Measurements from ENCODE around the gene MAN2C1. TPM values are rescaled to one million over a fixed set of nuclear protein-coding genes. Genes with fewer than 3 reads are reported as not detected.
"Not testable (repeated sequence)": the region's sequence is repeated elsewhere in the genome, so short reads cannot be mapped to it uniquely, and the experiment has no call there.

The MAN2C1 gene
- total RNA-seq, 1 donor from 2014 or later, result 80.8 TPM

GRCh38 chr15:75349851-75350588, 18.4 kb downstream of the MAN2C1 start:
- Histone ChIP-seq H3K9me3 (ENCODE audit: insufficient read depth, low read depth, low read length) (peaks cover 2% of the 10 kb centered on the region), H3K27me3 (ENCODE audit: insufficient read depth, low read length) (peaks cover 17% of the 10 kb centered on the region), H3K4me2 (ENCODE audit: low read length) (no peak overlapping the region), H2AFZ (ENCODE audit: low read depth, low read length) (no peak overlapping the region), H3K9ac (ENCODE audit: low read length) (no peak overlapping the region), H3K4me1 (ENCODE audit: insufficient read depth, low read length) (peaks cover 19% of the 10 kb centered on the region), H3K36me3 (ENCODE audit: insufficient read depth, low read length) (no peaks in the 10 kb centered on the region), H4K20me1 (ENCODE audit: insufficient read depth, low read length) (no peaks in the 10 kb centered on the region), H3K79me2 (ENCODE audit: insufficient read depth, low read length) (no peaks in the 10 kb centered on the region), H3K27ac (ENCODE audit: low read depth, low read length) (no peak overlapping the region), H3K4me3 (ENCODE audit: insufficient read depth, low read depth, low read length) (no peak overlapping the region)
- Mint-ChIP-seq H3K9me3 (ENCODE audit: unreplicated experiment) (no peaks in the 10 kb centered on the region), H3K27me3 (ENCODE audit: low read depth, unreplicated experiment) (no peaks in the 10 kb centered on the region), H3K27ac (ENCODE audit: unreplicated experiment) (no peak overlapping the region), H3K4me3 (ENCODE audit: unreplicated experiment) (peak overlapping the region; percentile 45), H3K36me3 (ENCODE audit: low read depth, unreplicated experiment) (peaks cover 8% of the 10 kb centered on the region), H3K4me1 (ENCODE audit: low read depth, unreplicated experiment) (no peaks in the 10 kb centered on the region)
- TF ChIP-seq CTCF (IDR thresholded peaks at IDR 0.05; ENCODE audit: insufficient read depth, low read depth, low read length) (no peak), EZH2 (IDR thresholded peaks at IDR 0.05; ENCODE audit: insufficient read depth, low read length) (no peak)
- FAIRE-seq, result no peak
- DNase-seq (ENCODE audit: low read depth), result no peak

- not testable (repeated sequence) for DNase-seq (ENCODE audit: low read depth); H3K27ac Mint-ChIP-seq (ENCODE audit: unreplicated experiment); H3K4me2 ChIP-seq (ENCODE audit: low read length); H3K4me3 Mint-ChIP-seq (ENCODE audit: unreplicated experiment); H3K9me3 Mint-ChIP-seq (ENCODE audit: unreplicated experiment); FAIRE-seq; H2AFZ ChIP-seq (ENCODE audit: low read depth, low read length); H3K27me3 Mint-ChIP-seq (ENCODE audit: low read depth, unreplicated experiment); H3K36me3 ChIP-seq (ENCODE audit: insufficient read depth, low read length); H3K9ac ChIP-seq (ENCODE audit: low read length); H3K4me1 Mint-ChIP-seq (ENCODE audit: low read depth, unreplicated experiment); H3K27ac ChIP-seq (ENCODE audit: low read depth, low read length); H3K9me3 ChIP-seq (ENCODE audit: insufficient read depth, low read depth, low read length); H3K4me3 ChIP-seq (ENCODE audit: insufficient read depth, low read depth, low read length); H4K20me1 ChIP-seq (ENCODE audit: insufficient read depth, low read length); H3K79me2 ChIP-seq (ENCODE audit: insufficient read depth, low read length); H3K36me3 Mint-ChIP-seq (ENCODE audit: low read depth, unreplicated experiment)
- Histone ChIP-seq H3K4me1 (ENCODE audit: insufficient read depth, low read length) (peaks cover 19% of the 10 kb centered on the region), H3K27me3 (ENCODE audit: insufficient read depth, low read length) (peaks cover 17% of the 10 kb centered on the region)
Observed at GRCh38 chr15:75349351-75349669, 19.1 kb downstream of the MAN2C1 start.

- peak overlapping the region; percentile 68 for H3K9ac ChIP-seq (ENCODE audit: low read length)
- Mint-ChIP-seq H3K27ac (ENCODE audit: unreplicated experiment) (no peak overlapping the region), H3K36me3 (ENCODE audit: low read depth, unreplicated experiment) (peaks cover 8% of the 10 kb centered on the region), H3K27me3 (ENCODE audit: low read depth, unreplicated experiment) (no peaks in the 10 kb centered on the region), H3K9me3 (ENCODE audit: unreplicated experiment) (no peaks in the 10 kb centered on the region), H3K4me1 (ENCODE audit: low read depth, unreplicated experiment) (no peaks in the 10 kb centered on the region), H3K4me3 (ENCODE audit: unreplicated experiment) (peak overlapping the region; percentile 77)
- no peak for TF ChIP-seq CTCF (IDR thresholded peaks at IDR 0.05; ENCODE audit: insufficient read depth, low read depth, low read length)
- TF ChIP-seq EZH2 (IDR thresholded peaks at IDR 0.05; ENCODE audit: insufficient read depth, low read length), result peak; percentile 84
- H4K20me1 ChIP-seq (ENCODE audit: insufficient read depth, low read length), result no peaks in the 10 kb centered on the region
- DNase-seq (ENCODE audit: low read depth), result no peak
- H3K36me3 ChIP-seq (ENCODE audit: insufficient read depth, low read length), result no peaks in the 10 kb centered on the region
- peak overlapping the region; percentile 96 for H3K4me2 ChIP-seq (ENCODE audit: low read length)
- peaks cover 2% of the 10 kb centered on the region for H3K9me3 ChIP-seq (ENCODE audit: insufficient read depth, low read depth, low read length)
- H3K27me3 ChIP-seq (ENCODE audit: insufficient read depth, low read length), result peaks cover 17% of the 10 kb centered on the region
- H3K4me1 ChIP-seq (ENCODE audit: insufficient read depth, low read length), result peaks cover 19% of the 10 kb centered on the region
- peak overlapping the region; percentile 65 for H3K4me3 ChIP-seq (ENCODE audit: insufficient read depth, low read depth, low read length)
- no peak overlapping the region for H2AFZ ChIP-seq (ENCODE audit: low read depth, low read length)
- H3K27ac ChIP-seq (ENCODE audit: low read depth, low read length), result no peak overlapping the region
- no peak for FAIRE-seq
- H3K79me2 ChIP-seq (ENCODE audit: insufficient read depth, low read length), result no peaks in the 10 kb centered on the region
Observed at GRCh38 chr15:75348562-75349350, 19.7 kb downstream of the MAN2C1 start.
